Measurements from ENCODE around the gene SMIM7. TPM values are rescaled to one million over a fixed set of nuclear protein-coding genes. Genes with fewer than 3 reads are reported as not detected.

The SMIM7 gene
- 78.7 and 79.1 TPM in 2 replicates for total RNA-seq
- long read RNA-seq, transcript SMIM7-214 (4 exons, 1,075 nt) = minor isoform, 14 of 219 reads
- long read RNA-seq, transcript SMIM7-208 (5 exons, 2,776 nt) = major isoform, 159 of 219 reads
- long read RNA-seq, transcript SMIM7-215 (6 exons, 975 nt) = minor isoform, 10 of 219 reads
- long read RNA-seq, transcript SMIM7-207 (6 exons, 1,126 nt) = minor isoform, 6 of 219 reads
- long read RNA-seq, partial matches to known transcripts = 3 of 219 reads
- long read RNA-seq, other reads (novel, unspliced or antisense) = 20 of 219 reads

- Mint-ChIP-seq H3K27ac (ENCODE audit: unreplicated experiment) (peak within 1 kb of the TSS; percentile 100), H3K9me3 (no peaks in the 10 kb centered on the region), H3K27me3 (ENCODE audit: low read depth) (peaks cover 20% of the 10 kb centered on the region), H3K36me3 (ENCODE audit: low read depth) (peaks cover 13% of the 10 kb centered on the region), H3K4me1 (peaks cover 28% of the 10 kb centered on the region), H3K4me3 (peak within 1 kb of the TSS; percentile 100)
- peak; percentile 96 for DNase-seq (ENCODE audit: low read depth, low spot score)
- no peak for TF ChIP-seq CTCF (conservative IDR thresholded peaks at IDR 0.05)
These were observed at the start of gene SMIM7 for GRCh38 chr19:16659832-16660708. TSS of gene SMIM7 (minus strand) at chr19:16660144. CDS start at chr19:16660110, 34 bp downstream.

- no peak for TF ChIP-seq CTCF (conservative IDR thresholded peaks at IDR 0.05)
- H3K36me3 Mint-ChIP-seq (ENCODE audit: low read depth) = no peaks in the 10 kb centered on the region
- no peak overlapping the region for H3K27ac Mint-ChIP-seq (ENCODE audit: unreplicated experiment)
- H3K27me3 Mint-ChIP-seq (ENCODE audit: low read depth) = peaks cover 9% of the 10 kb centered on the region
- no peaks in the 10 kb centered on the region for H3K4me1 Mint-ChIP-seq
- no peaks in the 10 kb centered on the region for H3K9me3 Mint-ChIP-seq
- H3K4me3 Mint-ChIP-seq = no peak overlapping the region
- DNase-seq (ENCODE audit: low read depth, low spot score) = no peak
These were observed 43.7 kb upstream of the SMIM7 start for GRCh38 chr19:16703677-16704076.

GRCh38 chr19:16702123-16702522 is 42.2 kb upstream of the SMIM7 start:
- Mint-ChIP-seq H3K36me3 (ENCODE audit: low read depth) (no peaks in the 10 kb centered on the region), H3K9me3 (no peaks in the 10 kb centered on the region)

GRCh38 chr19:16698914-16699313 is 39.0 kb upstream of the SMIM7 start:
- Mint-ChIP-seq H3K27me3 (ENCODE audit: low read depth) (peaks cover 4% of the 10 kb centered on the region), H3K27ac (ENCODE audit: unreplicated experiment) (no peak overlapping the region), H3K4me1 (no peaks in the 10 kb centered on the region), H3K4me3 (no peak overlapping the region), H3K36me3 (ENCODE audit: low read depth) (no peaks in the 10 kb centered on the region), H3K9me3 (no peaks in the 10 kb centered on the region)
- TF ChIP-seq CTCF (conservative IDR thresholded peaks at IDR 0.05) = no peak
- DNase-seq (ENCODE audit: low read depth, low spot score) = no peak

More at GRCh38 chr19:16702123-16702522, 42.2 kb upstream of the SMIM7 start:
- no peak overlapping the region for H3K27ac Mint-ChIP-seq (ENCODE audit: unreplicated experiment)
- no peak overlapping the region for H3K4me3 Mint-ChIP-seq
- no peak for TF ChIP-seq CTCF (conservative IDR thresholded peaks at IDR 0.05)
- DNase-seq (ENCODE audit: low read depth, low spot score) = no peak
- no peaks in the 10 kb centered on the region for H3K4me1 Mint-ChIP-seq
- H3K27me3 Mint-ChIP-seq (ENCODE audit: low read depth) = peaks cover 6% of the 10 kb centered on the region

GRCh38 chr19:16688084-16688483 is 28.1 kb upstream of the SMIM7 start:
- no peak for DNase-seq (ENCODE audit: low read depth, low spot score)
- Mint-ChIP-seq H3K27ac (ENCODE audit: unreplicated experiment) (no peak overlapping the region), H3K4me3 (no peak overlapping the region), H3K27me3 (ENCODE audit: low read depth) (no peaks in the 10 kb centered on the region), H3K4me1 (no peaks in the 10 kb centered on the region), H3K9me3 (peaks cover 3% of the 10 kb centered on the region), H3K36me3 (ENCODE audit: low read depth) (no peaks in the 10 kb centered on the region)
- TF ChIP-seq CTCF (conservative IDR thresholded peaks at IDR 0.05) = no peak
